Caki2 (cell line): ENCODE measurements around the gene C19orf12. TPM values are rescaled to one million over a fixed set of nuclear protein-coding genes. Genes with fewer than 3 reads are reported as not detected.

ENCODE experiments used
- DNase-seq: peaks from one replicate; pipeline ENCODE4 v3.0.0-alpha.2; 2015; ENCODE audit warnings: low read depth
- in situ Hi-C: cut with HindIII; loops from 2 replicates; pipeline ENCODE4 v1.10.0; 2016; ENCODE audit warnings: low sequenced_read_pairs, low pct_unique_long_range_greater_than_20kb, mixed read lengths
- total RNA-seq: library from RNA; depleted of rRNA; stranded (reverse); fragments of >200 nt; shearing (Covaris generic); gene quantifications from 2 replicates; pipeline ENCODE4 v1.2.3, GENCODE V29; 2014; ENCODE audit warnings: low replicate concordance; rRNA removed

C19orf12 gene
- total RNA-seq, 1 experiment from 2014 or later = 49.2 TPM

DNA sequence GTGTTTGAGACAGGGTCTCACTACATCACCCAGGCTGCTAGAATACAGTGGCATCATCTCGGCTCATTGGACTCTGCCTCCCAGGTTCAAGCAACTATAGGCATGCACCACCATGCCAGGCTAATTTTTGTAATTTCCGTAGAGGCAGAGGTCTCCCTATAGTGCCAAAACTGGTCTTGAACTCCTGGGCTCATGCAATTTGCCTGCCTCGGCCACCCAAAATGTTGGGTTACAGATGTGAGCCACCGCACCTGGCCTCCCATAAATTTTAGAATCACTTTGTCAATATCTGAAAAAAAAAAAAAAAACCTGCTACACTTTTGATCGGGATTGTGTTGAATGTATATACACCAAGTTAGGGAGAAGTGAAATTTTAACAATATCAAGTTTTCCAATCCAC lies 61.7 kb downstream of the C19orf12 start:
- in situ Hi-C loops = no loop called here
- DNase-seq = no peak

DNA sequence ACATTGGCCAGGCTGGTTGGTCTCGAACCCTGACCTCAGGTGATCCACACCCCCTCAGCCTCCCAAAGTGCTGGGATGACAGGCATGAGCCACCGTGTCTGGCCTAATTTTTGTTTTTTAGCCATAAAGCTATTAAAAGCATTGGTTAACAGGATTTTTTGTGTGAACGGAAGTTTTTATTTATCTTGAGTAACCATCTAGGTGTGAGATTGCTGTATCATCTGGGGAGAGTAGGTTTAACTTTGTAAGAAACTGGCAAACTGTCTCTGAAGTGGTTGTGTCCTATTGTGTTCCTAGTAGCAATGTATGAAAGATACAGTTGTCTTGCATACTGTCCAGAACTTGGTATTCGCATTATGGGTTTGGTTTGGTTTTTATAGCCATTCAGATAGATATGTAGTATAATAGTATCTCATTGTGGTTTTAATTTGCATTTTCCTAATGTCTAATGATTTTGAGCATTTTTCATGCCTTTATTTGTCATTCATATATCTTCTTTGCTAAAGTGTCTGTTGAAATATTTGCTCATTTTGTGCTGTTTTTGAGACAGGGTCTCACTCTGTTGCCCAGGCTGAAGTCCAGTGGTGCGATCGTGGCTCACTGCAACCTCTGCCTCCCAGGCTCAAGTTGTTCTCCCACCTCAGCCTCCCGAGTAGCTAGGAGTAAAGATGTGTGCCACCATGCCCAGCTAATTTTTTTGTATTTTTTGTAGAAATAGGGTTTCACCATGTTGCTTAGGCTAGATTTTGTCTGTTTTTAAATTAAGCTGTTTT lies 63.3 kb downstream of the C19orf12 start:
- no peak for DNase-seq
- in situ Hi-C loops = no loop called here

DNA sequence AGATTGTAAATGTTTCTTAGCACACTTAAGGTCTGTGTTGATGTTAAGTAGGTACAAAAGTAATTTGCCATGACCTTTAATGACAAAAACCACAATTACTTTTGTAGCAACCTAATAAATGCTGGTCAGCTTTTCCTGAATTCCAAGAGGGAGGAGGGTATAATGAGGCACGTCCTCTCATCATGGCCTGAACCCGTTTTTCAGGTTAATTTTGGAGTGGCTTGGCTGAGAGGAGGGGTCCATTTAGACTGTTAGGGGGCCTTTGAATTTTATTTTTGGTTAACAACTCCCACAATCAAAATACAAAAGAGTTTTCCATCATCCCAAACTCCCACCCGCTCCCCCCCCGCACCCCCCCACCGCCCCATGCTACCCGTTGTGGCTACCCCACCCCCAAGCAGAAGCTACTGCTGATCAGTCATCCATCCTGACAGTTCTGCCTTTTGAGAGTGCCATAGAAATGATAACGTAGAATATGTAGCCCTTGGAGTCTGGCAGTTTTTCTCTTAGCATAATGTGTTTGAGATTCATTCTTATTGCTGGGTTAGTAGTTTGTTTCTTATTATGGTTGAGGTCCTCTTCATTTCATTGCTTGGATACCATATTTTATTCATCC lies 64.2 kb downstream of the C19orf12 start:
- DNase-seq = no peak
- in situ Hi-C loops = no loop called here

Other genes with a start within 250 kb of the C19orf12 start
- gene VSTM2B, start 189.3 kb downstream of the C19orf12 start, total RNA-seq = not detected in 2 replicates
- 141 and 190 TPM in 2 replicates for gene POP4, start 109.0 kb downstream of the C19orf12 start, total RNA-seq
- 27.5 and 31.4 TPM in 2 replicates for gene PLEKHF1, start 49.8 kb downstream of the C19orf12 start, total RNA-seq
- gene CCNE1, start 96.7 kb upstream of the C19orf12 start, total RNA-seq = 24.0 and 33.0 TPM in 2 replicates
- gene URI1, start 227.0 kb upstream of the C19orf12 start, total RNA-seq = 47.4 and 68.7 TPM in 2 replicates